ENCODE results near the gene IFNGR1. TPM values are rescaled to one million over a fixed set of nuclear protein-coding genes. Genes with fewer than 3 reads are reported as not detected.

IFNGR1 gene
- total RNA-seq (2022; extraction: Qiagen RNA extraction; ENCODE audit: low read depth): 35.2 to 40.7 TPM (median 38.9 TPM) in 5 replicates

DNA sequence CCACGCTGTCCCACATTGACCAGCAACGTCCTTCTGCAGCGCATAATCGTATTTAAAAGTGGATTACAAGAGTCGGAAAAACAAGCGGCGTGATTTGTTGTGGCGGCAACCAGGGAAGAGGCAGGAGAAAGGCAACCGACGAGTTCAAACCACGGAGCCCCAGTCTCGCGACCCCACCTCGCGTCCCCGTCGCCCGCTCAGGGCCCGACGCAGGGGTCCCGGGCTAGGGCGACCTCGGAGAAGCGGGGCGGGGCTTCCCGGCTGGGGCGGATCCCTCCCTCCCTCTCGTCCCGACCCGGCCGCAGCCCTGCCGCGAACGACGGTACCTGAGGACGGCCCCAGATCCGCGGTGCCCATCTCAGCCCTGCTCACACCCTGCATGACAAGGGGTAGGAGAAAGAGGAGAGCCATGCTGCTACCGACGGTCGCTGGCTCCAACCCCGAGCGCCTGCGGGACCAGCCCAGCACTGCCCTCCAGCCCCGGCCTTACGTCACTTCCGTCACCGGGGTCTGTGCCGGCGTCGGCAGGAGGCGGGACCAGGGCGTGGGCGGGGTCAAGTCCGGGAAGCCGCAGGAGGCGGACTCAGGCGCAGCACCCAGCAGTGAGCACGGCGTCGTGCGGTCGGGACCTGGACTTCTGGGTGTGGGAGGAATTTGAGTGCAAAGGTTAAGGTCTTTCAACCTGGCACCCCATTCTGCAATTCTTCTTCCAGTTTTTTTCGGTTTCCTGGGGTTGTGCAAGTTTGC is at the start of gene IFNGR1:
TSS of gene IFNGR1 (minus strand) at position 469 of the 747 bp plus-strand sequence. CDS start at position 411, 58 bp downstream.

DNA sequence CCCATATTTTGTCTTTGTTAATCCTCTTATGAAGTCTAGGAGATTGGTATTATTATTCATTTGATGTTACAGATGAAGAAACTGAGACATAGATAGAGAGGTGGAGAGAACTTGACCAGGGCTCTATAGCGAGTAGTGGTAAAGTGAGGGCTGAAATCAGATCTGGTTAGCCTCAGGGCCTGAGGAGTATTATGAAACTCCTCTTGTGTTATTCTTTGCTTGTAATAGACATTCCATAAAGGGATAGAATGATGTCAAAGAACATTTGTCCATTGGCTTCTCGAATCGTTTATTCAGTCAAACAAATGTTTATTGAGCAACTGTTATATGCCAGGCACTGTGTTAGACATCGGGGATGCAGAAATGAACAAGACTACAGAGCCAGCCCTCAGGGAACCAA is 45.7 kb downstream of the IFNGR1 start, which contains the start of gene IL22RA2:
TSS of gene IL22RA2 (minus strand) at position 144 of the 400 bp plus-strand sequence. CDS start 11,895 bp downstream, outside the sequence.

Other genes starting within 250 kb of the IFNGR1 start
- 0.03 to 0.06 TPM in 2 of 5 replicates, not detected in the others for gene IL20RA, start 174.4 kb downstream of the IFNGR1 start, total RNA-seq (2022; extraction: Qiagen RNA extraction; ENCODE audit: low read depth)
- not detected in 5 replicates for gene IL22RA2, start 45.7 kb downstream of the IFNGR1 start, total RNA-seq (2022; extraction: Qiagen RNA extraction; ENCODE audit: low read depth)

Measured in A549 treated with GW870086 at 1 μM for 4 hours (cell line).